ENCODE measurements around the gene KYAT1. TPM values are rescaled to one million over a fixed set of nuclear protein-coding genes. Genes with fewer than 3 reads are reported as not detected.

Gene KYAT1
- total RNA-seq, 1 experiment from 2014 or later: 34.1 TPM

- no peak for ATAC-seq
- no peak overlapping the region for H3K4me3 Mint-ChIP-seq
- ChIA-PET POLR2A (no interaction called here), CTCF (no interaction called here)
- H3K27me3 Mint-ChIP-seq (ENCODE audit: low read depth): no peaks in the 10 kb centered on the region
- no peak for DNase-seq (ENCODE audit: low spot score)
- no peaks in the 10 kb centered on the region for H3K9me3 Mint-ChIP-seq
- H3K27ac Mint-ChIP-seq: no peak overlapping the region
- peaks cover 10% of the 10 kb centered on the region for H3K36me3 Mint-ChIP-seq
- no peak for TF ChIP-seq ESRRA (CRISPR knock-in tag; IDR thresholded peaks at IDR 0.05; ENCODE audit: borderline replicate concordance)
- TF ChIP-seq, protein P1, sequence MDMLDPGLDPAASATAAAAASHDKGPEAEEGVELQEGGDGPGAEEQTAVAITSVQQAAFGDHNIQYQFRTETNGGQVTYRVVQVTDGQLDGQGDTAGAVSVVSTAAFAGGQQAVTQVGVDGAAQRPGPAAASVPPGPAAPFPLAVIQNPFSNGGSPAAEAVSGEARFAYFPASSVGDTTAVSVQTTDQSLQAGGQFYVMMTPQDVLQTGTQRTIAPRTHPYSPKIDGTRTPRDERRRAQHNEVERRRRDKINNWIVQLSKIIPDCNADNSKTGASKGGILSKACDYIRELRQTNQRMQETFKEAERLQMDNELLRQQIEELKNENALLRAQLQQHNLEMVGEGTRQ (CRISPR knock-in tag; IDR thresholded peaks at IDR 0.05): no peak
- peaks cover 11% of the 10 kb centered on the region for H3K4me1 Mint-ChIP-seq
Measured at GRCh38 chr9:128901822-128902221, 20.1 kb upstream of the KYAT1 start.

GRCh38 chr9:128901379-128901778 lies 19.6 kb upstream of the KYAT1 start:
- POLR2A ChIA-PET: no interaction called here
- ATAC-seq (no peak), DNase-seq (ENCODE audit: low spot score) (no peak)
- CTCF ChIA-PET: no interaction called here
- Mint-ChIP-seq H3K4me1 (peaks cover 14% of the 10 kb centered on the region), H3K9me3 (no peaks in the 10 kb centered on the region), H3K4me3 (no peak overlapping the region), H3K27me3 (ENCODE audit: low read depth) (no peaks in the 10 kb centered on the region), H3K27ac (no peak overlapping the region), H3K36me3 (peaks cover 10% of the 10 kb centered on the region)
- TF ChIP-seq ZNF396 (CRISPR knock-in tag; IDR thresholded peaks at IDR 0.05; ENCODE audit: borderline replicate concordance): no peak
- no peak for TF ChIP-seq ESRRA (CRISPR knock-in tag; IDR thresholded peaks at IDR 0.05; ENCODE audit: borderline replicate concordance)
- no peak for TF ChIP-seq SMAD3 (CRISPR knock-in tag; IDR thresholded peaks at IDR 0.05; ENCODE audit: borderline replicate concordance)
- TF ChIP-seq ZNF532 (CRISPR knock-in tag; IDR thresholded peaks at IDR 0.05; ENCODE audit: borderline replicate concordance): no peak
- no peak for TF ChIP-seq TP53 (CRISPR knock-in tag; IDR thresholded peaks at IDR 0.05)
- peak; percentile 65; the same call in 1 of the 2 replicates for TF ChIP-seq ZNF121 (CRISPR knock-in tag; IDR thresholded peaks at IDR 0.05)

DNA sequence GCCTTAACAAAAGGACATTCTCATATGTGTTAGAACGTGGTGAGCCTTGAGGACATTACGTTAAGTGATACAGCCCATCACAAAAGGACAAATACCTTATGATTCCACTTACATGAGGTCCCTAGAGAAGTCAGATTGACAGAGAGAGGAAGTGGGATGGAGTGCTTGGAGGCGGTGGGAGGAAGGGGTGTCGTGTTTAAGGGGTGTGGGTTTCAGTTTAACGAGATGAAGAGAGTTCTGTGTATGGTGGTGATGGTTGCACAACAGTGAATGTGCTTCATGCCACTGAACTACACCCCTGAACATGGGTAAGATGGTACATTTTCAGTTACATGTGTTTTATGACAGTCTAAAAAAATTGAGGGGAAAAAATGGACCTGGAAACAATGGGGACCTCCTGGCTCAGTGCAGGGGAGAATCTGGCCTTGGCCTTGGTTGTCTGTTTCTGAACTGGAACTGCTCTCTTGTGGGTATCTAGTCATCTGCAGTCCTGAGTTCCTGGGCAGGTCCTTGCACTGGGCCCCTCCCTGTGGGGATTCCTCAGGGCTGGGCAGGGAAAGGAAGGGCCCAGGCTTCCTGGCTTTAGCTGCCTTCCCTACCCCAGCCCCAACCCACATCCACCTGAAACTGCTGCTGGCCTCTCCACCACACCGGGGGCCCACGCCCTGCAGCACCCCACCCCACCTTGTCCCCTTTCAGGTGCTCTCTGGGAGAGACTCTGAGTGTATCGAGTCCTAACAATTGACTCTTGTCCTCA lies 18.0 kb upstream of the KYAT1 start:
- POLR2A ChIA-PET: no interaction called here
- H3K27me3 Mint-ChIP-seq (ENCODE audit: low read depth): no peaks in the 10 kb centered on the region
- TF ChIP-seq ATF1 (CRISPR knock-in tag; IDR thresholded peaks at IDR 0.05) (no peak), TEAD1 (CRISPR knock-in tag; IDR thresholded peaks at IDR 0.05) (no peak), MYBL2 (CRISPR knock-in tag; IDR thresholded peaks at IDR 0.05) (no peak), ZNF396 (CRISPR knock-in tag; IDR thresholded peaks at IDR 0.05; ENCODE audit: borderline replicate concordance) (no peak), ZNF121 (CRISPR knock-in tag; IDR thresholded peaks at IDR 0.05) (no peak), PRRX2 (CRISPR knock-in tag; IDR thresholded peaks at IDR 0.05) (no peak), FOXK1 (CRISPR knock-in tag; IDR thresholded peaks at IDR 0.05) (no peak), ZBTB21 (CRISPR knock-in tag; IDR thresholded peaks at IDR 0.05; ENCODE audit: borderline replicate concordance) (no peak)
- TF ChIP-seq, protein P1 (CRISPR knock-in tag; IDR thresholded peaks at IDR 0.05): no peak
- H3K9me3 Mint-ChIP-seq: no peaks in the 10 kb centered on the region
- ATAC-seq: no peak
- peak overlapping the region; percentile 92 for H3K27ac Mint-ChIP-seq
- peaks cover 17% of the 10 kb centered on the region for H3K36me3 Mint-ChIP-seq
- DNase-seq (ENCODE audit: low spot score): no peak
- H3K4me1 Mint-ChIP-seq: peaks cover 30% of the 10 kb centered on the region
- no peak overlapping the region for H3K4me3 Mint-ChIP-seq
- CTCF ChIA-PET: no interaction called here
